Measurements from ENCODE around the gene AFF4. TPM values are rescaled to one million over a fixed set of nuclear protein-coding genes. Genes with fewer than 3 reads are reported as not detected.

The AFF4 gene
- total and polyA plus RNA-seq, 9 of the 15 experiments (the other 6 are each of a cell fraction or from before 2014, with no cell fraction given): 1.7 to 25.8 (median 17.9) TPM

- TF ChIP-seq ZNF699 (CRISPR knock-in tag; IDR thresholded peaks at IDR 0.05; ENCODE audit: insufficient replicate concordance) (no peak), E2F6 (IDR thresholded peaks at IDR 0.05; ENCODE audit: borderline replicate concordance in 1 of 2, extremely low read depth in 1 of 2, insufficient read depth in 1 of 2, insufficient read length in 1 of 2, low read depth in 1 of 2, low read length in 1 of 2, poor library complexity in 1 of 2, severe bottlenecking in 1 of 2) (peak; percentile 55 to 87), ZC3H4 (CRISPR knock-in tag; IDR thresholded peaks at IDR 0.05; ENCODE audit: borderline replicate concordance) (peak; percentile 72; the same call in 1 of the 2 replicates), L3MBTL2 (IDR thresholded peaks at IDR 0.05) (peak; percentile 16), SOX6 (IDR thresholded peaks at IDR 0.05) (peak; percentile 11; the same call in 1 of the 2 replicates), HNRNPL (IDR thresholded peaks at IDR 0.05; ENCODE audit: low read depth, low read length) (no peak), TCF15 (CRISPR knock-in tag; IDR thresholded peaks at IDR 0.05) (no peak), KLF16 (IDR thresholded peaks at IDR 0.05) (peak; percentile 54), XRCC5 (IDR thresholded peaks at IDR 0.05; ENCODE audit: low read depth, low read length) (peak; percentile 75; the same call in 1 of the 2 replicates), CBX5 (IDR thresholded peaks at IDR 0.05; ENCODE audit: borderline replicate concordance, low read depth) (peak; percentile 49; the same call in 1 of the 2 replicates), POLR2AphosphoS5 (IDR thresholded peaks at IDR 0.05; ENCODE audit: control insufficient read depth, insufficient read depth, low read depth, low read length) (no peak), HNRNPLL (IDR thresholded peaks at IDR 0.05; ENCODE audit: low read depth, low read length, poor library complexity, severe bottlenecking) (peak; percentile 84), FOXM1 (IDR thresholded peaks at IDR 0.05; ENCODE audit: low read depth) (no peak), FOXM1 (CRISPR knock-in tag; IDR thresholded peaks at IDR 0.05; ENCODE audit: low read depth) (0 out of 2 replicates have a peak, but pooled peaks have one; percentile 66), FUS (optimal IDR thresholded peaks at IDR 0.05; ENCODE audit: low read depth, low read length) (peak; percentile 77), DEAF1 (CRISPR knock-in tag; IDR thresholded peaks at IDR 0.05) (peak; percentile 69)
- TF ChIP-seq, protein P1, sequence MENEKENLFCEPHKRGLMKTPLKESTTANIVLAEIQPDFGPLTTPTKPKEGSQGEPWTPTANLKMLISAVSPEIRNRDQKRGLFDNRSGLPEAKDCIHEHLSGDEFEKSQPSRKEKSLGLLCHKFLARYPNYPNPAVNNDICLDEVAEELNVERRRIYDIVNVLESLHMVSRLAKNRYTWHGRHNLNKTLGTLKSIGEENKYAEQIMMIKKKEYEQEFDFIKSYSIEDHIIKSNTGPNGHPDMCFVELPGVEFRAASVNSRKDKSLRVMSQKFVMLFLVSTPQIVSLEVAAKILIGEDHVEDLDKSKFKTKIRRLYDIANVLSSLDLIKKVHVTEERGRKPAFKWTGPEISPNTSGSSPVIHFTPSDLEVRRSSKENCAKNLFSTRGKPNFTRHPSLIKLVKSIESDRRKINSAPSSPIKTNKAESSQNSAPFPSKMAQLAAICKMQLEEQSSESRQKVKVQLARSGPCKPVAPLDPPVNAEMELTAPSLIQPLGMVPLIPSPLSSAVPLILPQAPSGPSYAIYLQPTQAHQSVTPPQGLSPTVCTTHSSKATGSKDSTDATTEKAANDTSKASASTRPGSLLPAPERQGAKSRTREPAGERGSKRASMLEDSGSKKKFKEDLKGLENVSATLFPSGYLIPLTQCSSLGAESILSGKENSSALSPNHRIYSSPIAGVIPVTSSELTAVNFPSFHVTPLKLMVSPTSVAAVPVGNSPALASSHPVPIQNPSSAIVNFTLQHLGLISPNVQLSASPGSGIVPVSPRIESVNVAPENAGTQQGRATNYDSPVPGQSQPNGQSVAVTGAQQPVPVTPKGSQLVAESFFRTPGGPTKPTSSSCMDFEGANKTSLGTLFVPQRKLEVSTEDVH (IDR thresholded peaks at IDR 0.05; ENCODE audit: low read depth, partially characterized antibody): no peak
- TF ChIP-seq, protein P2, sequence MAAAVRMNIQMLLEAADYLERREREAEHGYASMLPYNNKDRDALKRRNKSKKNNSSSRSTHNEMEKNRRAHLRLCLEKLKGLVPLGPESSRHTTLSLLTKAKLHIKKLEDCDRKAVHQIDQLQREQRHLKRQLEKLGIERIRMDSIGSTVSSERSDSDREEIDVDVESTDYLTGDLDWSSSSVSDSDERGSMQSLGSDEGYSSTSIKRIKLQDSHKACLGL (CRISPR knock-in tag; IDR thresholded peaks at IDR 0.05; ENCODE audit: borderline replicate concordance, poor library complexity, severe bottlenecking): no peak
- TF ChIP-seq, protein P3, sequence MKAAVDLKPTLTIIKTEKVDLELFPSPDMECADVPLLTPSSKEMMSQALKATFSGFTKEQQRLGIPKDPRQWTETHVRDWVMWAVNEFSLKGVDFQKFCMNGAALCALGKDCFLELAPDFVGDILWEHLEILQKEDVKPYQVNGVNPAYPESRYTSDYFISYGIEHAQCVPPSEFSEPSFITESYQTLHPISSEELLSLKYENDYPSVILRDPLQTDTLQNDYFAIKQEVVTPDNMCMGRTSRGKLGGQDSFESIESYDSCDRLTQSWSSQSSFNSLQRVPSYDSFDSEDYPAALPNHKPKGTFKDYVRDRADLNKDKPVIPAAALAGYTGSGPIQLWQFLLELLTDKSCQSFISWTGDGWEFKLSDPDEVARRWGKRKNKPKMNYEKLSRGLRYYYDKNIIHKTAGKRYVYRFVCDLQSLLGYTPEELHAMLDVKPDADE (conservative IDR thresholded peaks at IDR 0.05; ENCODE audit: control insufficient read depth, low read depth, low read length): 0 out of 2 replicates have a peak, but pooled peaks have one; percentile 48
Measured at GRCh38 chr5:132829742-132830435, 133.5 kb downstream of the AFF4 start (continued).

Measured in K562 (cell line).